HG03280 (cell line): ENCODE results near the gene NFE2L1.
"Not testable (repeated sequence)": the region's sequence is repeated elsewhere in the genome, so short reads cannot be mapped to it uniquely, and the experiment has no call there.

Experiments used
- ATAC-seq: cut with Tn5 transposase; IDR thresholded peaks from one replicate; pipeline ENCODE4 v1.9.1; 2021; ENCODE audit warnings: mild to moderate bottlenecking, moderate library complexity; ENCODE audit not compliant: unreplicated experiment

NFE2L1 gene

DNA sequence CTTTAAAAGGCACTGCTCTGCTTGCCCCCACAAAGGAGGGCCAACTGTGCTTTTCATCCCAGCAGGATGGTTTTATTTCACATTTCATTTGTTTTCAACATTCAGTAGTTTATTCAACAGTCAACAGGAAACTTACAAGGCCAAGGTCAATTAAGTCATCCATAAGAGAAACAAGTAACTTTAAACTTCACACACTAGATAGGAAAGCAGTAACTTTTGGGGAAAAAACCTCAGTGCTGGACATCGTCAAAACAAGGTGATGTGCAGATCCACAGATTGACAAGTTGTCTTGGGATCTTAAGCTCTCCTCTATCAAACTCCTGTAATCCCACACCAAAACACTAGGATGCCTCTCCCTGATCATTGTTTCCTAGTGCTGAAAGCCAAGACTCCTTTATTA lies 18.5 kb downstream of the NFE2L1 start:
- no peak for ATAC-seq

GRCh38 chr17:48067245-48067644 lies 19.1 kb downstream of the NFE2L1 start:
- no peak for ATAC-seq

GRCh38 chr17:48067808-48068207 lies 19.6 kb downstream of the NFE2L1 start:
- not testable (repeated sequence) for ATAC-seq

GRCh38 chr17:48068491-48068961 lies 20.4 kb downstream of the NFE2L1 start:
- no peak for ATAC-seq

GRCh38 chr17:48070195-48070594 lies 22.0 kb downstream of the NFE2L1 start:
- ATAC-seq: no peak

- ATAC-seq: no peak
Measured at GRCh38 chr17:48071654-48072053, 23.5 kb downstream of the NFE2L1 start.

DNA sequence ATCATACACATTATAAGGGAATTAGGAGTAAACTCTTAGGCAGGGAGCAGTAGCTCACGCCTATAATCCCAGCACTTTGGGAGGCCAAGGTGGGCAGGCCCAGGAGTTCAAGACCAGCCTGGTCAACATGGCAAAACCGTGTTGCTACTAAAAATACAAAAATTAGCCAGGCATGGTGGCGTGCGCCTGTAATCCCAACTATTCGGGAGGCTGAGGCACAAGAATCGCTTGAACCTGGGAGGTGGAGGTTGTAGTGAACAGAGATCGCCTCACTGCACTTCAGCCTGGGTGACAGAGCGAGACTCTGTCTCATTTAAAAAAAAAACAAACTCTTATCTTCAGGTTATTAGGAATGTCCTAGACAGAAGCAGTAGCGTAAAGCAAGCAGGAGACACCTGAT lies 24.7 kb downstream of the NFE2L1 start:
- not testable (repeated sequence) for ATAC-seq

- ATAC-seq: not testable (repeated sequence)
Measured at GRCh38 chr17:48073566-48074094, 25.5 kb downstream of the NFE2L1 start.

DNA sequence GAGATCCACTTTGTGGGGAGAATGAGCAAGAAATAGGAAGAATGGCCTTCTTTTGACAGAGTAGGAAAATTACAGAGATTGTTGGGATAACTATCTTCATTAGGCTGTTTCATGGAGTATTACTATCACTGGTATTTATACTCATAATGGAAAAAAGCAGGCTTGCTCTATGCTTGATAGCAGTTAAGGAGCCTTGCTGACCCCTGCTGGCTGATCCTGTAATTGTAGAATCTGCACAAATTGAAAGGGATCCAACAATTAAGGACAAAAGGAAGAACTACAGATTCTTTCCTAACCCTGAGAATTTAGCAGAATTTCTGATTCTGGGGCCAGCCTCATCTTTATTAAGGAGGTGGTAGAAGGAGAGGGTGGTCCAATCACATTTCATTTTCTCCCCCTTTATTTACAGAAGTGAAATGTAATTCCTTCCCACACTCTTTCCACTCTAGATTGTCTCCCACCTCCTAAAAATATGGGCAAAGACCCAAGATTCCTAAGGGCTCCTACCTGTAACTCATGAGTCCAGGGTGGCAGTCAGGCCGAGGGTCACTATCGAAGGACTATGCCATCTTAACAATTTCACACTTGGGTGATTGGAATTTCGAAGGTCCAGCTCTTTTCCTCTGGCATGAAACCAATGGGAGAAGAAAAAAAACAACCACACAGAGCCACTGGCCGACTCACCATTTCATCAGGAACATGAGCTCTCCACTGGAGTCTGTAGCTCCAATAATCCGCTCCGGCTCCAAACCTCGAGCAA lies 26.3 kb downstream of the NFE2L1 start:
- no peak for ATAC-seq

DNA sequence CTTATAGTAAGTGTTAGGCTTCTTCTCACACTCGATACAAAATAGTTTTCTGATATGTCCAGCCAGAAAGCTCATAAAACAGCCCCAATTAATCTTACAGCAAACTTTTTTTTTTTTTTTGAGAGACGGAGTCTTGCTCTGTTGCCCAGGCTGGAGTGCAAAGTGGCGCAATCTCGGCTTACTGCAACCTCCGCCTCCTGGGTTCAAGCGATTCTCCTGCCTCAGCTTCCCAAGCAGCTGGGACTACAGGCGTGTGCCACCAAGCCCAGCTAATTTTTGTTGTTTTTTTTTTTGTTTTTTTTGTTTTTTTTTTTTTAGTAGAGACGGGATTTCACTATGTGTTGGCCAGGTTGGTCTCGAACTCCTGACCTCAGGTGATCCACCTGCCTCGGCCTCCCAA lies 29.0 kb downstream of the NFE2L1 start:
- ATAC-seq: not testable (repeated sequence)

DNA sequence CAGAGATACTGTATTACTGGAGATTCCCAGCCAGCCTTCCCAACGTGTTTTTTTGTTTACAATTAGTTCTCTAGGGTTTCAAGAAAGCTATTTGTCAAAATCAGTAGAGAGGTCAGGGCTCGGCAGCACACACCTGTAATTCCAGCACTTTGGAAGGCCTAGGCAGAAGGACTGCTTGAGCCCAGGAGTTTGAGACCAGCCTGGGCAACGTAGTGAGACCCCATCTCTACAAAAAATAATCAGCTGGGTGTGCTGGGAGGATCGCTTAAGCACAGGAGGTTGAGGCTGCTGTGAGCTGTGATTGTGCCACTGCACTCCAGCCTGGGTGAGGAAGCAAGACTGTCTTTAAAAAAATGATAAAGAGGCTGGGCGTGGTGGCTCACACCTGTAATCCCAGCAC lies 33.7 kb downstream of the NFE2L1 start:
- ATAC-seq: no peak

- ATAC-seq: no peak
Measured at GRCh38 chr17:48084932-48085331, 36.8 kb downstream of the NFE2L1 start.

GRCh38 chr17:48093341-48094045 lies 45.3 kb downstream of the NFE2L1 start:
- ATAC-seq: no peak

- ATAC-seq: no peak
Measured at GRCh38 chr17:48095611-48096010, 47.5 kb downstream of the NFE2L1 start.

DNA sequence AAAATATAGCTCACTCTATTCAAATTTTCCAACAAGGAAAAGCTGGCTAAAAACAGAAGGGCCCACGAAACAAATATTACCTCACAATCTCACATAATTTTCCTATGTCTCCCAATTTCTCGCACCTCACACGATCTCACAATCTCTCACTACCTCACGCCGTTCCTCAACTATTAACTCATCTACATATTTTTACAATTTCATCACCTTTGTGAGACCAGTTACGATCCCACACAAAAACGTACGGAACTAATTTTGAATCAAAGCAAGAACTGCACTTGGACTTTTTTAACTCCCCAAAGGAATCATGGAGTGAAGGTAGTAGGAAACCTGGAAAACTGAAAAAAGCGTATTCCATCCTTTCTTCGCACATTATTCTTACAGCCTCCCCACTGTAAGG lies 52.0 kb downstream of the NFE2L1 start:
- no peak for ATAC-seq

DNA sequence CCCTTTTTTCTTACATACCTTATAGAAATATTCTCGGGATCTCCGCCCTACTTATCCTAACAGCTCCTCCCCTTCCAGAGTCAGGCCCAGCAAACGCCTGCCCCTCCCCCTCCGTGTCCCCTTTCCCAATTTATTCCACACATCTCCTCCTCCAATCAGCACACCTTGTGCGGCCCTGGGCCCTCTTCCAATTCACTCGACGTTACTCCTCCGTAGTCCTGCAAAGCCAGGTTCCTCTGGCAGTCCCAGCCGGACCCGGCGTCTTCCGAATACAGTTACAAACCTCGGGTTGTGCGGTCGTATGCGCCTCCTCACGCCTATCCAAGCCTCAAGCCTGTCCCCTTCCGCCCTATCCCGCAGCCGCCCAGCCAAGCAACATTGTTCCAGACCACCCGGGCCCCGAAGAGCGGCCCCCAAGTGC lies 52.4 kb downstream of the NFE2L1 start:
- ATAC-seq: no peak

DNA sequence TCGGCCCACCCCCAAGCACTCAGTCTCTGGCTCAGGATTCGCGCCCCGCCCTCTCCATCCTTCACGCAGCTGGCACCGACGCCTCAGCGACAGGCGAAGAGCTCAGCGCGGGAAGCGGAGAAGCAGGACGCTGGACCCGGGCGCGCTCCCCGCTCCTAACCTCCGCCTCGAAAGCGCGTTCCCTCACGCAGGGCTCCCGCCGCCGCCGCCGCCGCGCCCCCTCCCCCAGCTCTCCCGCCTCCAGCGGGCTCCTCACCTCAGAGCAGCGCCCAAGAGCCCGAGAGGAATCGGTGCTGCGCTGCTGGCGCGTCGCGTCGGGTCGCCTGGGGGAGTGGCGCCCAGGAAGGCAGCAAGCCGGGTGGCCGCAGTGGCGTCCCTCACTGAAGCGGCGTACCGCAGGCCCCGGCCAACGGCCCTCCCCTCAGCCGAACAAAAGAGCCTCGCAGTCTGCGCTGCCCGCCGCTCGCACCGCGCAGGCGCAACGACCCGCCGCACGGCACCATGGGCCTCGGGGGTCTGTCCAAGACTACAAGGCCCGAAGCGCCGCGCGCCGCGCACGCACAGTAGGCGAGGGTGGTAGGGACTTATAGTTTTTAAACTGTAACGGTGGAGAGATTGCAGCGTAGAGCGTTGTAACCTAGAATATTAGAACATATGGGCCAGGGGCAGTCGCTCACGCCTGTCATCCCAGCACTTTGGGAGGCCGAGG lies 53.0 kb downstream of the NFE2L1 start, which contains the start of gene CBX1:
Gene CBX1, minus strand, starts transcription at position 467 of the 709 bp plus-strand sequence. CDS start 24,474 bp downstream, outside the sequence.
- ATAC-seq: peak; percentile 92

DNA sequence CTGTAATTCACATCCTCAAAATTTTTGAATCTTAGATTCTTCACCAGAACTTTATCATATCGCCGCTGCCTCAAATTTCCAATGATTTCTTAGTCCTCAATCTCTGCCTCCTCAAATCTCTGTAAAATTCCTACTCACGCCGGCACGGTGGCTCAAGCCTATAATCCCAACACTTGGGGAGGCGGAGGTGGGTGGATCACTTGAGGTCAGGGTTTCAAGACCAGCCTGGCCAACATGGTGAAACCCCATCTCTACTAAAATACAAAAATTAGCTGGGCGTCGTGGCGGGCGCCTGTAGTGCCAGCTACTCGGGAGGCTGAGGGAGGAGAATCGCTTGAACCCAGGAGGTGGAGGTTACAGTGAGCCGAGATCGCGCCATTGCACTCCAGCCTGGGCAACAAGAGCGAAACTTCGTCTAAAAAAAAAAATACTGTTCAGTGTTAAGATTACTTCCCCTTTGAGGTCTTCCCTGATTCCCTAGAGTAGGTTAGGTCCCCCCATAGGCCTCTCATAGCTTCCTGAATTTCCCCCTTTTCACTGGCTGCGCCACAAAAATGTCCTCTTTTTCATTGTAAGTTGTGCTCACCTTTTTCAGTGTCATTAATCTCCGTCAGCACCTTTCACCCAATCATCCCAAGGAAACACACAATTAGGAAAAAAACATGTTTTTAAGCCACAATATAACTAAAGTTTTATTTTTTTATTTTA lies 54.0 kb downstream of the NFE2L1 start:
- ATAC-seq: no peak

- ATAC-seq: no peak
Measured at GRCh38 chr17:48102798-48103715, 54.9 kb downstream of the NFE2L1 start.
